GM19023 (cell line): ENCODE measurements around the gene BCR.

ENCODE experiments used
- ATAC-seq: cut with Tn5 transposase; IDR thresholded peaks from one replicate; pipeline ENCODE4 v1.9.1; 2021; ENCODE audit warnings: mild to moderate bottlenecking, moderate library complexity; ENCODE audit not compliant: unreplicated experiment

Gene BCR

GRCh38 chr22:23227380-23227779 is 47.1 kb downstream of the BCR start:
- no peak for ATAC-seq

- no peak for ATAC-seq
Observed at GRCh38 chr22:23228503-23228902, 48.2 kb downstream of the BCR start.

- no peak for ATAC-seq
Observed at GRCh38 chr22:23229646-23230045, 49.3 kb downstream of the BCR start.

GRCh38 chr22:23230348-23231068 is 50.2 kb downstream of the BCR start:
- no peak for ATAC-seq

GRCh38 chr22:23231471-23232093 is 51.3 kb downstream of the BCR start:
- no peak for ATAC-seq

- no peak for ATAC-seq
Observed at GRCh38 chr22:23232094-23232905, 52.0 kb downstream of the BCR start.

- ATAC-seq, result no peak
Observed at GRCh38 chr22:23233084-23233531, 52.8 kb downstream of the BCR start.

- no peak for ATAC-seq
Observed at GRCh38 chr22:23233752-23234408, 53.6 kb downstream of the BCR start.

GRCh38 chr22:23234409-23235161 is 54.3 kb downstream of the BCR start:
- ATAC-seq, result no peak

GRCh38 chr22:23235425-23235824 is 55.1 kb downstream of the BCR start:
- no peak for ATAC-seq

- ATAC-seq, result no peak
Observed at GRCh38 chr22:23236026-23236425, 55.7 kb downstream of the BCR start.

GRCh38 chr22:23236440-23237184 is 56.3 kb downstream of the BCR start:
- no peak for ATAC-seq

- no peak for ATAC-seq
Observed at GRCh38 chr22:23237201-23237798, 57.0 kb downstream of the BCR start.

GRCh38 chr22:23237841-23238240 is 57.5 kb downstream of the BCR start:
- ATAC-seq, result no peak

- ATAC-seq, result no peak
Observed at GRCh38 chr22:23238707-23239106, 58.4 kb downstream of the BCR start.

GRCh38 chr22:23239429-23239828 is 59.1 kb downstream of the BCR start:
- no peak for ATAC-seq

- ATAC-seq, result no peak
Observed at GRCh38 chr22:23240639-23241389, 60.5 kb downstream of the BCR start.

- ATAC-seq, result no peak
Observed at GRCh38 chr22:23241562-23242472, 61.5 kb downstream of the BCR start.
